Endothelial cell of umbilical vein (primary cell): ENCODE results near the gene MYEOV. TPM values are rescaled to one million over a fixed set of nuclear protein-coding genes. Genes with fewer than 3 reads are reported as not detected.

Experiments
- BruUV-seq: library from RNA; stranded (reverse); fragments of 400-500 nt; replicated peaks from 2 replicates; lab custom pipeline; 2021; lab: Mats Ljungman, UMichigan
- CTCF ChIA-PET: fragments of 300-600, 350-600 bp; sonication (Branson Sonifier 250); formaldehyde crosslinking; loops from one replicate; lab custom pipeline; 2021; ENCODE audit warnings: antibody characterized with exemption, inconsistent platforms; lab: Charles Lee
- POLR2A ChIA-PET: fragments of 300-600, 350-600 bp; sonication (Branson Sonifier 250); formaldehyde crosslinking; loops from one replicate; lab custom pipeline; 2021; ENCODE audit warnings: antibody characterized with exemption, inconsistent platforms; lab: Charles Lee
- DNase-seq: peaks from one replicate; pipeline ENCODE4 v3.0.0-alpha.2; 2011; ENCODE audit warnings: low read depth, low spot score
- FAIRE-seq: peaks from 2 replicates; lab custom pipeline; 2011; peaks lifted over from hg19 to GRCh38; lab: Jason Lieb, UNC
- H2AFZ ChIP-seq: 2 replicates; pipeline ENCODE4 v1.6.0; 2012; ENCODE audit warnings: low read depth, low read length, control low read depth, inconsistent platforms
- H3K27ac ChIP-seq: 2 replicates; pipeline ENCODE4 v1.5.1; 2011; ENCODE audit warnings: low read depth, mild to moderate bottlenecking, control low read depth, low read length, moderate library complexity; ENCODE audit not compliant: insufficient read depth
- H3K27me3 ChIP-seq, 2 experiments: 2 replicates each; pipeline versions ENCODE4 v1.6.0 to v1.6.1; 2011; ENCODE audit warnings: low read length in 2 of 2, mixed read lengths in 1 of 2; ENCODE audit not compliant: control insufficient read depth in 2 of 2, insufficient read depth in 2 of 2
- H3K36me3 ChIP-seq, 2 experiments: 2 replicates in 1 of 2; 3 replicates in 1 of 2; pipeline ENCODE4 v1.5.1; 2011; ENCODE audit warnings: low read length in 2 of 2, mild to moderate bottlenecking in 1 of 2, moderate library complexity in 1 of 2; ENCODE audit not compliant: control insufficient read depth in 2 of 2, insufficient read depth in 2 of 2; ENCODE audit errors: extremely low read depth in 1 of 2
- H3K4me1 ChIP-seq: 3 replicates; pipeline ENCODE4 v1.5.1; 2011; ENCODE audit warnings: mild to moderate bottlenecking, low read length; ENCODE audit not compliant: control insufficient read depth, insufficient read depth; ENCODE audit errors: extremely low read depth
- H3K4me2 ChIP-seq: 2 replicates; pipeline ENCODE4 v1.6.1; 2011; ENCODE audit warnings: low read length, control low read depth, mixed read lengths; ENCODE audit not compliant: insufficient read depth
- H3K4me3 ChIP-seq, 3 experiments: fragments of 200-600 bp in 1 of 3; sonication (generic), shearing (Covaris generic) in 1 of 3; replicated peaks in 1 of 3; 2 replicates each; pipeline ENCODE4 v1.5.1; 2011 to 2016; ENCODE audit warnings: control low read depth in 3 of 3, low read length in 3 of 3, mild to moderate bottlenecking in 2 of 3, inconsistent platforms in 1 of 3, low read depth in 1 of 3, moderate library complexity in 1 of 3; ENCODE audit not compliant: insufficient read depth in 1 of 3
- H3K79me2 ChIP-seq: 2 replicates; pipeline ENCODE4 v1.6.0; 2012; ENCODE audit warnings: low read length, inconsistent platforms; ENCODE audit not compliant: control insufficient read depth, insufficient read depth
- H3K9ac ChIP-seq: replicated peaks from 2 replicates; pipeline ENCODE3; 2011; ENCODE audit warnings: low read length, control low read depth; ENCODE audit not compliant: insufficient read depth; ENCODE audit errors: extremely low read depth
- H3K9me1 ChIP-seq: replicated peaks from 3 replicates; pipeline ENCODE4 v1.6.0; 2011; ENCODE audit warnings: mild to moderate bottlenecking, low read length; ENCODE audit not compliant: control insufficient read depth, insufficient read depth; ENCODE audit errors: extremely low read depth
- H3K9me3 ChIP-seq: replicated peaks from 2 replicates; pipeline ENCODE4 v1.5.1; 2012; ENCODE audit warnings: low read length, inconsistent platforms; ENCODE audit not compliant: control insufficient read depth, insufficient read depth
- H4K20me1 ChIP-seq: replicated peaks from 2 replicates; pipeline ENCODE3; 2011; ENCODE audit warnings: mild to moderate bottlenecking, low read length; ENCODE audit not compliant: control insufficient read depth, insufficient read depth; ENCODE audit errors: extremely low read depth
- EZH2 ChIP-seq: IDR thresholded peaks from 2 replicates; pipeline ENCODE4 v1.6.1; 2012; ENCODE audit warnings: borderline replicate concordance, low read depth, mild to moderate bottlenecking, moderate library complexity, low read length, inconsistent platforms; ENCODE audit not compliant: severe bottlenecking
- FOS ChIP-seq: IDR thresholded peaks from 2 replicates; pipeline ENCODE4 v1.6.1; 2011; ENCODE audit warnings: mild to moderate bottlenecking, low read length, moderate library complexity, borderline replicate concordance; ENCODE audit not compliant: insufficient read depth
- GATA2 ChIP-seq: IDR thresholded peaks from 2 replicates; pipeline ENCODE4 v1.7.0; 2011; ENCODE audit warnings: low read depth, mild to moderate bottlenecking, moderate library complexity, mixed read lengths, low read length; ENCODE audit not compliant: insufficient read length, insufficient read depth
- JUN ChIP-seq: IDR thresholded peaks from 2 replicates; pipeline ENCODE4 v1.6.1; 2011; ENCODE audit warnings: borderline replicate concordance, low read depth; ENCODE audit not compliant: insufficient read length, insufficient read depth
- MAX ChIP-seq: IDR thresholded peaks from 2 replicates; pipeline ENCODE4 v1.6.1; 2011; ENCODE audit not compliant: insufficient read depth, insufficient read length
- MYC ChIP-seq: IDR thresholded peaks from one replicate; pipeline ENCODE4 v1.6.1; 2011; ENCODE audit warnings: mild to moderate bottlenecking, low read depth, low read length
- POLR2A ChIP-seq: IDR thresholded peaks from 2 replicates; pipeline ENCODE4 v1.6.1; 2012; ENCODE audit warnings: low read depth, mild to moderate bottlenecking, control low read depth, low read length
- POLR2AphosphoS5 ChIP-seq: IDR thresholded peaks from 2 replicates; pipeline ENCODE4 v1.6.1; 2012; ENCODE audit warnings: low read depth, mild to moderate bottlenecking, control low read depth, low read length, moderate library complexity; ENCODE audit not compliant: insufficient read depth
- dilution Hi-C: fragments of 300-500 bp; cut with MboI; formaldehyde crosslinking; loops from one replicate; pipeline ENCODE4 v1.15.0; 2019; ENCODE audit warnings: low sequenced_read_pairs; ENCODE audit not compliant: extremely low pct_ligation_motif_present
- intact Hi-C: fragments of 100-400 bp; cut with micrococcal nuclease; formaldehyde crosslinking; loops from one replicate; pipeline ENCODE4 v1.10.0; 2022
- polyA plus RNA-seq, 4 experiments: library from polyadenylated mRNA; depleted of rRNA in 3 of 4; stranded (reverse) in 3 of 4; unstranded in 1 of 4; fragments of >200 nt; gene quantifications; 2 replicates each; pipeline versions ENCODE4 v1.2.1 to v1.2.3, GENCODE V29; 2011 to 2012; ENCODE audit warnings: missing spikeins in 1 of 4
- total RNA-seq: library from RNA; stranded (reverse); gene quantifications from 2 replicates; pipeline ENCODE4 v1.2.3, GENCODE V29; 2021
- TF ChIP-seq, protein P1 (sequence below), 2 donors: IDR thresholded peaks; 1 replicate in 1 of 2; 2 replicates in 1 of 2; pipeline ENCODE4 v1.5.1; 2011; ENCODE audit warnings: low read length in 2 of 2, mild to moderate bottlenecking in 2 of 2, moderate library complexity in 2 of 2, control low read depth in 1 of 2, inconsistent platforms in 1 of 2, low read depth in 1 of 2; ENCODE audit not compliant: insufficient read depth in 1 of 2; ENCODE audit errors: extremely low read depth in 1 of 2

MYEOV gene
- total and polyA plus RNA-seq, 2 donors (not counting 3 experiments of a cell fraction or from before 2014, with no cell fraction given) = 3.8 to 14.4 TPM

GRCh38 chr11:69320756-69321741 lies 27.1 kb downstream of the MYEOV start:
- TSS peak; percentile 92 for BruUV-seq
- no peak overlapping the region for H3K4me3 ChIP-seq
- peak overlapping the region; percentile 91 for H3K27ac ChIP-seq
- POLR2A ChIA-PET = interaction anchor here (1.0 to 1.8 kb wide), 2 partner anchors 9 to 23 kb away, joined by 4 to 6 read pairs; no protein-coding TSS in a partner anchor
- no peaks in the 10 kb centered on the region for H3K36me3 ChIP-seq
- H4K20me1 ChIP-seq = no peaks in the 10 kb centered on the region
- H3K9me3 ChIP-seq = no peaks in the 10 kb centered on the region
- H3K79me2 ChIP-seq = peaks cover 29% of the 10 kb centered on the region
- intact Hi-C loops = no loop called here
- H2AFZ ChIP-seq = no peak overlapping the region
- DNase-seq (peak; percentile 49), FAIRE-seq (peak; percentile 26)
- H3K9me1 ChIP-seq = no peaks in the 10 kb centered on the region
- H3K4me1 ChIP-seq = peaks cover 47% of the 10 kb centered on the region
- CTCF ChIA-PET = interaction anchor here (1.0 to 1.4 kb wide), 3 partner anchors 9 to 26 kb away, joined by 4 to 9 read pairs (median 5); partner anchors contain the start of gene MYEOV
- no peak overlapping the region for H3K4me2 ChIP-seq
- dilution Hi-C loops = no loop called here
- peak overlapping the region; percentile 53 for H3K9ac ChIP-seq
- peak; percentile 17 for TF ChIP-seq POLR2A
- no peak for TF ChIP-seq EZH2
- no peak for TF ChIP-seq FOS
- no peak for TF ChIP-seq GATA2
- H3K27me3 ChIP-seq = no peaks in the 10 kb centered on the region

GRCh38 chr11:69321877-69322361 lies 28.0 kb downstream of the MYEOV start:
- DNase-seq (peak; percentile 77), FAIRE-seq (peak; percentile 95)
- H3K4me1 ChIP-seq = peaks cover 44% of the 10 kb centered on the region
- H3K9me1 ChIP-seq = no peaks in the 10 kb centered on the region
- ChIA-PET POLR2A (interaction anchor here (1.0 to 1.8 kb wide), 2 partner anchors 10 to 24 kb away, joined by 4 to 6 read pairs; no protein-coding TSS in a partner anchor), CTCF (interaction anchor here (0.7 to 1.4 kb wide), 4 partner anchors 10 to 317 kb away, joined by 3 to 9 read pairs (median 4); no protein-coding TSS in a partner anchor)
- peaks cover 29% of the 10 kb centered on the region for H3K79me2 ChIP-seq
- no peaks in the 10 kb centered on the region for H3K36me3 ChIP-seq
- dilution Hi-C loops (no loop called here), intact Hi-C loops (loop anchor here (1.0 to 2.0 kb wide), 2 partner anchors 25 to 31 kb away; no protein-coding TSS in a partner anchor)
- H3K9me3 ChIP-seq = no peaks in the 10 kb centered on the region
- no peaks in the 10 kb centered on the region for H3K27me3 ChIP-seq
- no peak overlapping the region for H3K4me3 ChIP-seq
- H2AFZ ChIP-seq = no peak overlapping the region
- BruUV-seq = no TSS peak
- TF ChIP-seq FOS = peak; percentile 99
- TF ChIP-seq MYC = no peak
- TF ChIP-seq GATA2 = peak; percentile 97
- TF ChIP-seq, protein P1, sequence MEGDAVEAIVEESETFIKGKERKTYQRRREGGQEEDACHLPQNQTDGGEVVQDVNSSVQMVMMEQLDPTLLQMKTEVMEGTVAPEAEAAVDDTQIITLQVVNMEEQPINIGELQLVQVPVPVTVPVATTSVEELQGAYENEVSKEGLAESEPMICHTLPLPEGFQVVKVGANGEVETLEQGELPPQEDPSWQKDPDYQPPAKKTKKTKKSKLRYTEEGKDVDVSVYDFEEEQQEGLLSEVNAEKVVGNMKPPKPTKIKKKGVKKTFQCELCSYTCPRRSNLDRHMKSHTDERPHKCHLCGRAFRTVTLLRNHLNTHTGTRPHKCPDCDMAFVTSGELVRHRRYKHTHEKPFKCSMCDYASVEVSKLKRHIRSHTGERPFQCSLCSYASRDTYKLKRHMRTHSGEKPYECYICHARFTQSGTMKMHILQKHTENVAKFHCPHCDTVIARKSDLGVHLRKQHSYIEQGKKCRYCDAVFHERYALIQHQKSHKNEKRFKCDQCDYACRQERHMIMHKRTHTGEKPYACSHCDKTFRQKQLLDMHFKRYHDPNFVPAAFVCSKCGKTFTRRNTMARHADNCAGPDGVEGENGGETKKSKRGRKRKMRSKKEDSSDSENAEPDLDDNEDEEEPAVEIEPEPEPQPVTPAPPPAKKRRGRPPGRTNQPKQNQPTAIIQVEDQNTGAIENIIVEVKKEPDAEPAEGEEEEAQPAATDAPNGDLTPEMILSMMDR (IDR thresholded peaks at IDR 0.05; ENCODE audit: extremely low read depth in 1 of 2, insufficient read depth in 1 of 2, low read depth in 1 of 2, low read length in 2 of 2) = no peak
- peak; percentile 1 for TF ChIP-seq MAX
- TF ChIP-seq JUN = peak; percentile 81
- TF ChIP-seq POLR2AphosphoS5 = peak; percentile 86
- no peak for TF ChIP-seq EZH2
- peak overlapping the region; percentile 53 for H3K9ac ChIP-seq
- peak overlapping the region; percentile 4 for H3K4me2 ChIP-seq
- H3K27ac ChIP-seq = peak overlapping the region; percentile 91
- no peaks in the 10 kb centered on the region for H4K20me1 ChIP-seq
